HG03095 (cell line): ENCODE results near the gene TRMT2A.
"Not testable (repeated sequence)": the region's sequence is repeated elsewhere in the genome, so short reads cannot be mapped to it uniquely, and the experiment has no call there.

Experiments used
- ATAC-seq: cut with Tn5 transposase; IDR thresholded peaks from one replicate; pipeline ENCODE4 v1.9.1; 2021; ENCODE audit warnings: moderate library complexity; ENCODE audit not compliant: unreplicated experiment

The TRMT2A gene

GRCh38 chr22:20088263-20088648 is 28.8 kb downstream of the TRMT2A start:
- ATAC-seq = no peak

GRCh38 chr22:20087319-20088262 is 29.4 kb downstream of the TRMT2A start:
- ATAC-seq = no peak

- no peak for ATAC-seq
These were observed 30.3 kb downstream of the TRMT2A start for GRCh38 chr22:20086763-20087162.

GRCh38 chr22:20086101-20086599 is 30.9 kb downstream of the TRMT2A start:
- no peak for ATAC-seq

- no peak for ATAC-seq
These were observed 31.4 kb downstream of the TRMT2A start for GRCh38 chr22:20085651-20086050.

- ATAC-seq = no peak
These were observed 32.2 kb downstream of the TRMT2A start for GRCh38 chr22:20084547-20085413.

- no peak for ATAC-seq
These were observed 33.0 kb downstream of the TRMT2A start for GRCh38 chr22:20083891-20084546.

- no peak for ATAC-seq
These were observed 33.7 kb downstream of the TRMT2A start for GRCh38 chr22:20083157-20083890.

- ATAC-seq = no peak
These were observed 36.0 kb downstream of the TRMT2A start for GRCh38 chr22:20080776-20081654.

GRCh38 chr22:20080445-20080775 is 36.6 kb downstream of the TRMT2A start:
- peak; percentile 49 for ATAC-seq

GRCh38 chr22:20079745-20080444 is 37.1 kb downstream of the TRMT2A start, which contains the start of gene DGCR8:
DGCR8 (plus strand) TSS chr22:20080241; CDS start chr22:20085964, 5,723 bp downstream.
- ATAC-seq = peak; percentile 62

- ATAC-seq = no peak
These were observed 40.3 kb downstream of the TRMT2A start for GRCh38 chr22:20076627-20077172.

GRCh38 chr22:20071524-20071972 is 45.5 kb downstream of the TRMT2A start:
- no peak for ATAC-seq

- no peak for ATAC-seq
These were observed 47.5 kb downstream of the TRMT2A start for GRCh38 chr22:20069331-20070042.

GRCh38 chr22:20068640-20069039 is 48.4 kb downstream of the TRMT2A start:
- ATAC-seq = no peak

- ATAC-seq = not testable (repeated sequence)
These were observed 49.7 kb downstream of the TRMT2A start for GRCh38 chr22:20067384-20067682.

- ATAC-seq = no peak
These were observed 50.2 kb downstream of the TRMT2A start for GRCh38 chr22:20066617-20067383.
